Neuronal stem cell (in vitro differentiated cells): Measurements from ENCODE around the gene BCKDK.

ENCODE experiments used
- DNase-seq: peaks from one replicate; pipeline ENCODE4 v3.0.0-alpha.2; 2013; ENCODE audit warnings: low spot score
- H2AFZ ChIP-seq: one replicate; pipeline ENCODE4 v1.6.1; 2013; ENCODE audit warnings: mild to moderate bottlenecking, low read length, inconsistent platforms
- H2AK5ac ChIP-seq: 2 replicates; pipeline ENCODE4 v1.6.1; 2013; ENCODE audit warnings: low read depth, mild to moderate bottlenecking, inconsistent platforms, low read length, moderate library complexity, mixed read lengths
- H2BK120ac ChIP-seq: 2 replicates; pipeline ENCODE4 v1.6.1; 2013; ENCODE audit warnings: low read depth, mild to moderate bottlenecking, inconsistent platforms, low read length, moderate library complexity, mixed read lengths
- H2BK12ac ChIP-seq: one replicate; pipeline ENCODE4 v1.6.1; 2013; ENCODE audit warnings: low read length, inconsistent platforms
- H2BK15ac ChIP-seq: 2 replicates; pipeline ENCODE4 v1.6.1; 2013; ENCODE audit warnings: mild to moderate bottlenecking, low read length, inconsistent platforms, mixed read lengths
- H2BK5ac ChIP-seq: one replicate; pipeline ENCODE4 v1.6.1; 2013; ENCODE audit warnings: inconsistent platforms, mild to moderate bottlenecking, low read length, moderate library complexity
- H3K14ac ChIP-seq: one replicate; pipeline ENCODE4 v1.6.1; 2013; ENCODE audit warnings: low read length, inconsistent platforms
- H3K18ac ChIP-seq: 2 replicates; pipeline ENCODE4 v1.6.1; 2013; ENCODE audit warnings: low read length, inconsistent platforms
- H3K23ac ChIP-seq: 2 replicates; pipeline ENCODE4 v1.6.1; 2013; ENCODE audit warnings: low read depth, mild to moderate bottlenecking, mixed read lengths, low read length, inconsistent platforms; ENCODE audit not compliant: poor library complexity
- H3K27ac ChIP-seq: replicated peaks from 3 replicates; pipeline ENCODE4 v1.5.1; 2013; ENCODE audit warnings: low read length, inconsistent platforms
- H3K27me3 ChIP-seq, 3 experiments: 2 replicates each; pipeline ENCODE4 v1.6.1; 2013; ENCODE audit warnings: low read length in 3 of 3, mild to moderate bottlenecking in 2 of 3, inconsistent platforms in 1 of 3, low read depth in 1 of 3, mixed read lengths in 1 of 3, moderate library complexity in 1 of 3; ENCODE audit not compliant: control insufficient read depth in 3 of 3, insufficient read depth in 3 of 3
- H3K36me3 ChIP-seq, 2 donors: replicated peaks in 1 of 2; 2 replicates each; pipeline ENCODE4 v1.6.1; 2013; ENCODE audit warnings: low read length in 2 of 2; ENCODE audit not compliant: control insufficient read depth in 2 of 2, insufficient read depth in 2 of 2
- H3K4ac ChIP-seq: 2 replicates; pipeline ENCODE4 v1.6.1; 2013; ENCODE audit warnings: inconsistent platforms, mild to moderate bottlenecking, low read length, moderate library complexity
- H3K4me1 ChIP-seq, 2 donors: 1 replicate in 1 of 2; 2 replicates in 1 of 2; pipeline ENCODE4 v1.6.1; 2013; ENCODE audit warnings: low read length in 2 of 2, low read depth in 1 of 2; ENCODE audit not compliant: control insufficient read depth in 2 of 2, insufficient read depth in 1 of 2
- H3K4me2 ChIP-seq: one replicate; pipeline ENCODE4 v1.6.1; 2013; ENCODE audit warnings: mild to moderate bottlenecking, low read length, inconsistent platforms; ENCODE audit not compliant: insufficient read depth, poor library complexity, severe bottlenecking
- H3K4me3 ChIP-seq, 2 donors: 2 replicates each; pipeline ENCODE4 v1.5.1; 2013; ENCODE audit warnings: low read length in 2 of 2, mild to moderate bottlenecking in 2 of 2, inconsistent platforms in 1 of 2, moderate library complexity in 1 of 2
- H3K79me1 ChIP-seq: one replicate; pipeline ENCODE4 v1.6.1; 2013; ENCODE audit warnings: low read depth, mild to moderate bottlenecking, inconsistent platforms, low read length, moderate library complexity
- H3K9ac ChIP-seq: one replicate; pipeline ENCODE4 v1.6.1; 2013; ENCODE audit warnings: mild to moderate bottlenecking, low read depth, low read length, inconsistent platforms; ENCODE audit not compliant: poor library complexity
- H3K9me3 ChIP-seq, 2 donors: replicated peaks in 1 of 2; 2 replicates each; pipeline versions ENCODE3 to v1.6.1; 2013; ENCODE audit warnings: low read length in 2 of 2, mild to moderate bottlenecking in 2 of 2, inconsistent platforms in 1 of 2, low read depth in 1 of 2, mixed read lengths in 1 of 2, moderate library complexity in 1 of 2; ENCODE audit not compliant: control insufficient read depth in 2 of 2, insufficient read depth in 1 of 2
- H4K8ac ChIP-seq: one replicate; pipeline ENCODE4 v1.6.1; 2013; ENCODE audit warnings: low read depth, mild to moderate bottlenecking, inconsistent platforms, low read length, moderate library complexity
- H4K91ac ChIP-seq: one replicate; pipeline ENCODE4 v1.6.1; 2013; ENCODE audit warnings: low read length, low read depth, mild to moderate bottlenecking, inconsistent platforms; ENCODE audit not compliant: poor library complexity
- WGBS, 2 donors: extraction: QIAGEN DNeasy Blood & Tissue Kit; methylation state at CpG; one replicate each; pipeline ENCODE4 v1.1.7; 2013; ENCODE audit warnings: missing lambda C conversion rate in 2 of 2, mixed read lengths in 1 of 2; ENCODE audit not compliant: insufficient read length in 2 of 2, insufficient replicate concordance in 1 of 2; ENCODE audit errors: extremely low coverage in 2 of 2; 5-methylcytosine and 5-hydroxymethylcytosine counted together

BCKDK gene

GRCh38 chr16:31132303-31132979, 24.3 kb downstream of the BCKDK start:
- Histone ChIP-seq H4K8ac (no peak overlapping the region), H2BK12ac (no peak overlapping the region), H3K4me1 (peaks cover 14 to 15% of the 10 kb centered on the region in 2 donors), H3K27me3 (peaks cover 0 to 3% (median 0%) of the 10 kb centered on the region in 3 experiments), H3K79me1 (peaks cover 2% of the 10 kb centered on the region), H3K36me3 (peaks cover 23 to 48% of the 10 kb centered on the region in 2 donors), H3K27ac (no peak overlapping the region), H2AK5ac (no peak overlapping the region), H3K9ac (no peak overlapping the region), H3K4me3 (no peak overlapping the region), H2BK15ac (no peak overlapping the region), H2AFZ (no peak overlapping the region), H3K14ac (no peak overlapping the region), H4K91ac (no peak overlapping the region), H3K18ac (no peak overlapping the region), H3K4me2 (no peak overlapping the region), H3K4ac (no peak overlapping the region), H3K9me3 (no peaks in the 10 kb centered on the region), H2BK5ac (no peak overlapping the region), H2BK120ac (no peak overlapping the region), H3K23ac (peak overlapping the region; percentile 52)
- DNase-seq: no peak
- WGBS, 2 donors: no CpG with 5 or more reads among the region's 20 CpGs

GRCh38 chr16:31133046-31133501, 24.9 kb downstream of the BCKDK start:
- DNase-seq: no peak
- Histone ChIP-seq H3K27ac (no peak overlapping the region), H4K8ac (peak overlapping the region; percentile 48), H4K91ac (no peak overlapping the region), H3K4me2 (no peak overlapping the region), H2AFZ (no peak overlapping the region), H3K9ac (peak overlapping the region; percentile 15), H3K9me3 (no peaks in the 10 kb centered on the region), H3K4me3 (no peak overlapping the region), H3K36me3 (peaks cover 17 to 43% of the 10 kb centered on the region in 2 donors), H3K4me1 (peaks cover 14 to 15% of the 10 kb centered on the region in 2 donors), H3K79me1 (peaks cover 2% of the 10 kb centered on the region), H2BK12ac (no peak overlapping the region), H3K27me3 (peaks cover 0 to 3% (median 0%) of the 10 kb centered on the region in 3 experiments), H3K23ac (peak overlapping the region; percentile 77), H2BK15ac (no peak overlapping the region), H3K14ac (no peak overlapping the region), H3K4ac (no peak overlapping the region), H2BK5ac (no peak overlapping the region), H3K18ac (no peak overlapping the region), H2BK120ac (no peak overlapping the region), H2AK5ac (no peak overlapping the region)
- WGBS, 2 donors: no CpG with 5 or more reads among the region's 6 CpGs

GRCh38 chr16:31134091-31134571, 25.9 kb downstream of the BCKDK start:
- no peak overlapping the region for H3K27ac ChIP-seq
- no peak overlapping the region for H3K9ac ChIP-seq
- no peak overlapping the region for H3K4me3 ChIP-seq
- no peaks in the 10 kb centered on the region for H3K9me3 ChIP-seq
- no peak overlapping the region for H3K4ac ChIP-seq
- H3K4me2 ChIP-seq: no peak overlapping the region
- peaks cover 0 to 3% (median 0%) of the 10 kb centered on the region in 3 experiments for H3K27me3 ChIP-seq
- no peak overlapping the region for H2BK15ac ChIP-seq
- peaks cover 2% of the 10 kb centered on the region for H3K79me1 ChIP-seq
- no peak overlapping the region for H3K14ac ChIP-seq
- no peak overlapping the region for H4K8ac ChIP-seq
- H4K91ac ChIP-seq: no peak overlapping the region
- H2BK12ac ChIP-seq: no peak overlapping the region
- no CpG with 5 or more reads among the region's 5 CpGs for WGBS, 2 donors
- H2AK5ac ChIP-seq: no peak overlapping the region
- H3K23ac ChIP-seq: no peak overlapping the region
- H2AFZ ChIP-seq: no peak overlapping the region
- DNase-seq: no peak
- peaks cover 17 to 35% of the 10 kb centered on the region in 2 donors for H3K36me3 ChIP-seq
- H2BK120ac ChIP-seq: no peak overlapping the region
- H3K18ac ChIP-seq: no peak overlapping the region
- H3K4me1 ChIP-seq: peaks cover 15 to 17% of the 10 kb centered on the region in 2 donors
- H2BK5ac ChIP-seq: no peak overlapping the region
